ENCODE data around the gene VKORC1.
"Not testable (repeated sequence)": the region's sequence is repeated elsewhere in the genome, so short reads cannot be mapped to it uniquely, and the experiment has no call there.

VKORC1 gene

DNA sequence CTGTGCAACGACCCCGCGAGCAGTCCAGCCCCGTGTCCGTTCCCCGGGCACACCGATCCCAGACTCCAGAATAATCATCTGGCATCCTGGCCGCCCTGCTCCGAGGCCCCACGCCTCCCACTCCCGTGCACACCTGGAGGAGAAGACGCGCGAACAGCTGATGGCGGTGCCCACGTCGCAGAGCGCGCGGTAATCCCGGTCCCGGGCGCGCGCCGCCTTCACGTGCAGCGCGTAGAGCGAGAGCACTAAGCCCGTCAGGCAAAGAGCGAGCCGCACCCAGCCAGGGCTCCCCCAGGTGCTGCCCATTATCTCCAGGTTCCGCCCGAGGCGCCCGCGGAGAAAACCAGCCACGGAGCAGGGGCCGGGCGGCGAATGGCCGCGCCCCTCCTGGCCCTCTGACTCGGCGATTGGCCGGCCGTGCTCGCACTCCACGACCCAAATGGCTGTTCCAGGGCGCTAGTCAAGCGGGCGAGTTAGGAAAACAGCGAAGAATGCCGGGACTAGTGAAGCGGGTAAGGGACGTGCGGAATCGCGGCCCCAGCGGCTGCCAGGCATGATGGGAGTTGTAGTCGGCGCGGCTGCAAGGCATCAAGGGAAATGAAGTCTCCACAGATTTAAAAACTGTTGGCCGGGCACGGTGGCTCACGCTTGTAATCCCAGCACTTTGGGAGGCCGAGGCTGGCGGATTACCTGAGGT is at the start of gene VKORC1:
VKORC1 (minus strand) TSS at position 374 of the 697 bp plus-strand sequence; CDS start at position 306, 68 bp downstream.
- DNase-seq (ENCODE audit: low spot score) = peak; percentile 91

DNA sequence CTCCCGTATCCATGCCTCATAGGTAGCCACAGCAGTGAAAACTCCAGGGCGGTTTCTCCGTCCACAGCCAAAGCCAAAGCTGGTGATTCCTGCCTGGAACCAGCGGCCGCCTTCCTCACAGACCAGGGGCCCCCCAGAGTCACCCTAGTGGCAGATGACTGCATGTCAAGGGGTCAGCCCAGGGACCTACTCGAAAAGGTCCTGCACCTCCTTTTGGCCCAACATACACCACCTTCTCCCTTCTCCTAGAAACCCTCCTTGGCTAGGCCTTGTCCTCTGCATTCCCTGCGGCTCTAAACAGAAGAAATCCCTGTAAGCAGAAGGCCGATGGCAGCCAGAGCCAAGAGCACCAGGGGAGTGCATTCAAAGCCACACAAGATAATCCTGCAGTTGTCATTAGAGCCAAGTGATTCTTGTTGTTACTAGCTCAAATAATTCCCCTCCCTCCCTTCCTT is 49.1 kb upstream of the VKORC1 start:
- no peak for DNase-seq (ENCODE audit: low spot score)

DNA sequence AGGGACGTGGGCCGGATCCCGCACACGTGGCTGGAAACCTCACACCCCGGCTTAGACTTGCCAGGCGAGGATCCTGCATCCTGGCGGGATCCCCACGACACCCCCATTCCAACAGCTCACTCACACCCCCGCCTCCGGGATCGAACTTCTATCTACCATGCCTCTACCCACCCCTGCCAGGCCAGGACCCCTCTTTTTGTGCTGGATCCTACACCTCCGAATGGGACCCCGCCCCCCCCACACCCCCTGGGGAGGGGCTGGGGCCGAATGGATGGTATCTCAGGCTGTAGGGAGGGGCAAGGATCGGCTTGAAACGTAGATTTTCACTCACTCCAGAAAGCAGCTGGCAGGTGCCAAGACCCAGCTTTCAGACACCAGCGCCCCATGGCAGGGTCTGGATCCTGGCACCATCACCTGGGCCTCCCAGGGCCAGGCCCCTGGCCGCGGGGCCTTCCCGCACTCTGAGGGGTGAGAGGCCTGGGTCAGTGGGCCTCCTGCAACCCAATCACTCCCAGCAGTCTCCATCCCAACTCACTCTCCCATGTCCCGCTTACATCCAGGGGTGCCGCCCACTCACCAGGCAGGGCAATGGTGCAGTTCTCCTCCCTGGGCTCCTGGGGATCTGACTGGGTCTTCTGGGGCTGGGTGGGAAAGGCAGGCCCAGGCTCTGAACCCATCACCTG is 48.6 kb upstream of the VKORC1 start:
- no peak for DNase-seq (ENCODE audit: low spot score)

DNA sequence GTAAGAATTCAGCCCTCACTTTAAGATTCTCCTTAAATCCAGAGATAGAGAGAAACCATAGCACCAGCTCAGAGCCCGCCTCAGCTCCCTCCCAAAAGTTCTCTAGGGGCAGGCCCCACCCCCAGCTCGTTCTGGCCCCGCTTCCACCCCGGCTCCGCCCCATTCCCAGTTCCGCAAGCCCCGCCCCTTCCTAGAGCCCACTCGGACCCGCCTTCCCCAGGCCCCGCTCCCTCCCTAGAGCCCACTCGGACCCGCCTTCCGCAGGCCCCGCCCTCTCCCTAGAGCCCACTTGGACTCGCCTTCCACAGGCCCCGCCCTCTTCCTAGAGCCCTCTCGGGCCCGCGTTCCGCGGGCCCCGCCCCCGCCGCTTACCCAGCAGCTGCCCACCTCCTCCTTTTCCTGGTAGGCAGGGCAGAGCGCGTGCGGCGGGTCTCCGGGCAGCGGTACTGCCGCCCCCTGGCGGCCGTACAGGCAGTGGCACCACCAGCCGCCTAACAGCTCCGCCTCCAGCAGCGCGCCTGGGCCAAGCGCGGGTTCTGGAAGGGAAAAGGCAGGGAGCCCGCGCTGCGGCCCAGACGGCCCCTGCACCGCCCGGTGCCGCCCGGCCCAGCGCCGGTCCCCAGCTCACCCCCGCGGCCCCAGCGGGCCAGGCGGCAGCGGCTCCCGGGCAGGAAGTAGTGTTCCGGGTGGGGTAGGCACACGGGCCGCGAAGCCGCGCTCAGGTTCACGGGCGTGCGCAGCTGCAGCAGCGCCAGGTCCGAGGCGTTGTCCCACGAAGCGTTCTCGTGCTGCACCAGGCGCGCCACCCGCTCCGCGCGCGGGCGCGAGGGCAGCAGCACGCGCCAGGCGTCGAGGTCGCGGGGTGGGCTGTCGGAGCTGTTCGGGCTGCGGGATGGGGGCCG is 47.8 kb upstream of the VKORC1 start:
- DNase-seq (ENCODE audit: low spot score) = peak; percentile 100

DNA sequence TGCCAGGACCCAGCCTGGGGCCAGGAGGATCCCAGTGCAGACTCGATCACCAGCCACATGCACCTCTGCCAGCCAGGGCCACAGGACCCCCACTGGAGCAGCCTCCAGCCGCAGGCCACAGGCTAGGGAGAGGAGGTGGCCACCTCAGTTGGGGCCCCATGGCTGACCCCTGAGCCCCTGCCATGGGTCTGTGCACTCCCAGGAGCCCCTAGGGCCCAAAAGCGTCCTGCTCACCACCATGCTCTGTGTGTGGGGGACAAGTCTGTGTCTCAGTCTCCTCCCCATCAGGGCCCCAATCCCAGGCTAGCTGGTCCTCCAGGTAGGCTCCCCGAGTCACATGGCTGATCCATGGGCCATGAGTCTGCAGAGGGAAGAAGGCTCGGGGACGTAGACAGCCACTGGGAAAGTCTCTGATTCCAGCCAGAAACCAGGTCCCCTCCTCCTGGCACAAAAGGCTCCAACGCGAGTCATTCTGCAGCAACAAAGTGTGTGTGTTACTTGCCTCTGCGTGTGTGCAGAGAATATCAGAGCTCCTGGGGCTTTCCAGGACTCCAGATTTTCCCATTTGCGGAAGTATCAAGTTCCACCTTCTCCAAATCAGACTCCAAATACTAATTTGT is 47.0 kb upstream of the VKORC1 start:
- no peak for DNase-seq (ENCODE audit: low spot score)

DNA sequence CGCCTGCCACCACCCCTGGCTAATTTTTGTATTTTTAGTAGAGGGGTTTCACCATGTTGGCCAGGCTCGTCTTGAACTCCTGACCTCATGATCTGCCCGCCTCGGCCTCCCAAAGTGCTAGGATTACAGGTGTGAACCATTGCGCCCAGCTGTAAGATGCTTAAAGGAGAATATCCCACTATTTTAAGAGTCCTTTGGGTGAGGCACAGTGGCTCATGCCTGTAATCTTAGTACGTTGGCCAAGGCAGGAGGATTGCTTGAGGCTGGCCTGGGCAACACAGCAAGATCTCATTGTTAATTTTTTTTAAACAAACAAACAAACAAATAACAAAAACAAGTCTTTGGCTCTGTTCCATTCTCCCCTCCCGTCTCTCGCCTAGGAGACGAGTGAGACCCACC is 46.5 kb upstream of the VKORC1 start:
- not testable (repeated sequence) for DNase-seq (ENCODE audit: low spot score)

DNA sequence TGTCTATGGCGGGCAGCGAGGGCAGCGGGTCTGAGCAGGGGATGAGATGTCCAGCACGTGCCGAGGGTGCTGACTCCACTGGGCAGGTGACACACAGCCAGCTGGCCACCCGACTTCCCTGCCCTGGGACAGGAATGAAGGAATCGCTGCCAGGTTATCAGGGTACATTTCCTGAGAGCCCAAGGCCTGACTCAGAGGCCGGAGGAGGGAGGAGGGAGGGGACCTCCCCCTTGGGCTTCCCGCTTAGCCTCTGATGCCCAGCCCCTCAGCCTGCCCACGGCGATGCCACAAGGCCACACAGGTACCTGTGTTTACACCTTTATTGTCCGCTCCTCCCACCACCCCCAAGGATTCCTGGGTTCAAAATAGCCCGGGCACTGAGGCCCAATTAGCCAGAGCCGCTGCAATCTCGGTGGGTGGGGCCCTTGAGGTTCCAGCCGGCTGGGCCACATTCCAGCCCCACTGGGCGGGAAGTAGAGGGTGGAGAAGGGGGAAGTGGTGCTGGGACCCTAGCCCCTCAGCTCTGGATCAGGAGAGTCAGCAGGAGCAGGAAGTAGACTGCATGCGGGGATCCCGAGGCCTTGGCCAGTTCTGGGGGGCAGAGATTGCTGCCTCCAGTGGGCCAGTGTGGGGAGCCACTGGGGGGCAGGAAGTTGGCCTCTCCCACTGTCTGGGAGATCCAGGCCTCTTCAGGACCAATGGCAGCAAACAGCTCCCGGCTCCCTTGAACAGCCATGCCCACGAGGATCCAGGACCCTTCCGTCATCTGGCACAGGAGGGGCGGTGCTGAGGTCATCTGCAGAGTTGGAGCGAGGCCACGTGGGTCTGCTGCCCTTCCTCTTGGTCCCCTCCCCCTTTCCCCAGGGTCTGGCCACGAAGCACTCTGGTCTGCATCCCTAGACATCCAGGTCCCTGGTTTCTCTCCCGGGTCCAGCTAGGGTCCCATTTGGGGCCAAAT is 44.3 kb upstream of the VKORC1 start:
- DNase-seq (ENCODE audit: low spot score) = no peak

DNA sequence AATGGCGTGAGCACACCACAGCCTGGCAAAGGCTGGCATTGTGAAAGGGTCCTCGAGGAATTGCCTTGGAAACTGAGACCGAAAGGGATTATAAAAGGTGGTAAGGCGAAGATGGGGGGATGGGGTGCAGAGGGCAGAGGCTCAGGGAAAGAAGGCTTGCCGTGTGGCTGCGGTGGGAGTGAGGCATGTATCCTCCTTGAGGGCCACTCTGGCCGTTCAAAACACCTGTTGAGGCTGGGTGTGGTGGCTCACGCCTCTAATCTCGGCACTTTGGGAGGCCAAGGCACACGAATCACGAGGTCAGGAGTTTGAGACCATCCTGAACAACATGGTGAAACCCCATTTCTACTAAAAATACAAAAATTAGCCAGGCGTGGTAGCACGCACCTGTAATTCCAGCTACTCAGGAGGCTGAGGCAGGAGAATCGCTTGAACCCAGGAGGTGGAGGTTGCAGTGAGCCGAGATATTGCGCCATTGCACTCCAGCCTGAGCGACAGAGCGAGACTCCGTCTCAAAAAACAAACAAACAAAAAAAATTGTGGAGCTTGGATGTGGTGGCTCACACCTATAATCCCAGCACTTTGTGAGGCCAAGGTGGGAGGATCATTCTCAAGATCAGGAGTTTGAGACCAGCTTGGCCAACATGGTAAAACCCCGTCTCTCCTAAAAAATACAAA is 42.4 kb upstream of the VKORC1 start:
- DNase-seq (ENCODE audit: low spot score) = not testable (repeated sequence)

DNA sequence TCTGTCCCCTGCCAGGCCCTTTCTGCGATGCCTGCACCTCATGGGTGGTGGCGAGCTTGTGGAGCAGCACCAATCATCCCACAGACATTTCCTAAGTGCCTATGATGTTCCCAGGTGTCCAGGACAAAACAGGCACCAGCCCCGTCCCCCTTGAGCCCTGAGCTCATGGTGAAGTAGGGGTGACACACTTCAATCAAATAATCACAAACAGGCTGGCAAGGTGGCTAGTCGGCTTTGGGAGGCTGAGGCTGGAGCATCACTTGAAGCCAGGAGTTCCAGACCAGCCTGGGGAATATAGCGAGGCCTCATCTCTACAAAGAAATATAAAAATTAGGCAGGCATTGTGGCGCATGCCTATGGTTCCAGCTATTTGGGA is 41.7 kb upstream of the VKORC1 start:
- no peak for DNase-seq (ENCODE audit: low spot score)

DNA sequence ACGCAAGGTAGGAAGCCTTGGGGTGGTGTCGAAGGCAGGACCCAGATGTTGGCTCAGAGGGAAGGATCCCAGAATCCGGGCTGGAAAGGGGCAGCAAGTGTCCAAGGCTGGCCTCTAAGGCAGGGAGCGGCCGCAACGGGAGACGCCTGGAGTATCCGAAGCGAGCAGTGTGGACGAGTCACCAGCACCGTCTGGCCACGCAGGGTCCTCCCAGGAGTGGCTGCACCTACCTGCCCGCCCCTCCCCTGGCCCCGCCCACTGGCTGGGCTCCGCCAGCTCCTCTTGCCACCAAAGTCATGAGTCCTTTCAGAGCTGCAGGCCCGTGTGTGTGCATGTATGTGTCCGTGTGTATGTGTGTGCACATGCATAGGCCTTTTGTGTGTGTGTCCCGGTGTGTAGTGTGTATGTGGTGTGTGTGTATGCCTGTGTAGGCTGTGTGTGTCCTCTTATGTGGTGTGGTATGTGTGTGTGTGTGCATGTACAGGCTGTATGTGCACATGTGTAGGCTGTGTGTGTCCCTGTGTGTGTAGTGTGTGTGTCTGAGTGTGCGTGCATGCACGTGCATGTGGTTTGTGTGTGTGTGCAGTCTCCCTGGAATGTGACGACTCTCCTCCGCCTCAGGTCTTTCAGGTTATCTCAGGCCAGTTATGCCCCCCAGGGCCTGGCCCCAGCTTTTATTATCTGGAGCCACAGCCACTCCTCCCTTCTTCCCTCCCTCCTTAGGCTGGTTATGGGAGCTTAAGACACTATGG is 41.1 kb upstream of the VKORC1 start, which contains the start of gene PRSS8:
PRSS8 (minus strand) TSS at position 193 of the 752 bp plus-strand sequence. CDS start 229 bp downstream, outside the sequence.
- DNase-seq (ENCODE audit: low spot score) = no peak

DNA sequence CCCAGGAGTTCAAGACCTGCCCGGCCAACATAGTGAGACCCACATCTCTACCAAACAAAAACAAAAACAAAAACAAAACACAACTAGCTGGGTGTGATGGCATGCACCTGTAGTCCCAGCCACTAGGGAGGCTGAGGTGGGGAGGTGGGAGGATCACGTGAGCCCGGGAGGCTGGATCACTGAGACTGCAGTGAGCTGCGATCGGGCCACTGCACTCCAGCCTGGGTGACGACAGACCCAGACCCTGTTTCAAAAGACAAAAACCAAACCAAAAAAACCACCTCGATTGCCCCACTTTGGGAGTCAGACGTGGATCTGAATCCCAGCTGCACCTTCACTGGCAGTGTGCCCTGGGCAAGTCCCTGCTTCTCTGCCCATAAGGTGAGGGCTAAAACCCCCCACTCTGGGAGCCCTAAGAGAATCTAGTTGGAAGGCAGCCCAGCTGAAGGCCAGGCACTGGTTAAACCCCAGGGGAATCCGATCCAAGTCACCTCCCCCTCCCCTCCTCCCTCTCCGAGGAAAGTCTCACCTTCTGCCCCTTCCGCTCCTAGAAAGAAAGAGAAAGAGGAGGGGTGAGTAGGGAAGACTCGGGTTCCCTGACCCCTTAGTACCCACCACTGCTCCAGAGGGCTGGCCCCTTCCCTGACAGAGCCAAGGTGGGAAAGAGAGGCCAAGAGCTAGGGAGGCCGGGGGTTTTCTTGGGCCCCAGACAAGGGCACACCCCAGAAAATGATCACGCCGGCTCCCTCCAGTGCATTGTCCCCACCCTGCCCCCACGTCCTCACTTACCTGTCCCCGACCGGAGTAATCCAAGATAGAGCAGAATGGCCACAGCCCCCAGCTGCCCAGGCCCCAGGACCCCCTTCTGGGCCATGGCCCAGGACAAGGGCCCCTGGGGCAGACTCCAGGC is 40.3 kb upstream of the VKORC1 start:
- DNase-seq (ENCODE audit: low spot score) = no peak

DNA sequence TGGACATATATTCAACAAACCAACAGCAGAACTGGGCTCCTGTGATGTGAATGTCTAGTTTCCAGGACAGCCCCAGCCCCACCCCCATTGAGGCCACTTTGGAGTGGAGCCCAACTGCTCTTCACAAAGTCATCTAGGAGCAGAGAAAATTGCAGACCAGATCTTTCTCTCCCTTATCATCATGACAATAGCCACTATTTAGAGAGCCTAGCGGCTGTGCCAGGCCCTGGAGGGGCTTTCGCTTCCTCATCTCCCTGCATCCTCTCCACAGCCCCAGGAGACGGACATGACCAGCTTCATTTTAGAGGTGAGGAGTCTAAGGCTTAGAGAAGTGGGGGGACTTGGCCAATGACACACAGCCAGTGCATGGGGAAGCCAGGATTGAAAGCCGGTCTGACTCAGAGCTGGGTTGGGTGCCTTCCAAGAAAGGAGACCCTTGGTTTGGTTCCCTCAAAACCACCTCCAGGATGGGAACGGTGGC is 39.5 kb upstream of the VKORC1 start:
- peak; percentile 35 for DNase-seq (ENCODE audit: low spot score)

DNA sequence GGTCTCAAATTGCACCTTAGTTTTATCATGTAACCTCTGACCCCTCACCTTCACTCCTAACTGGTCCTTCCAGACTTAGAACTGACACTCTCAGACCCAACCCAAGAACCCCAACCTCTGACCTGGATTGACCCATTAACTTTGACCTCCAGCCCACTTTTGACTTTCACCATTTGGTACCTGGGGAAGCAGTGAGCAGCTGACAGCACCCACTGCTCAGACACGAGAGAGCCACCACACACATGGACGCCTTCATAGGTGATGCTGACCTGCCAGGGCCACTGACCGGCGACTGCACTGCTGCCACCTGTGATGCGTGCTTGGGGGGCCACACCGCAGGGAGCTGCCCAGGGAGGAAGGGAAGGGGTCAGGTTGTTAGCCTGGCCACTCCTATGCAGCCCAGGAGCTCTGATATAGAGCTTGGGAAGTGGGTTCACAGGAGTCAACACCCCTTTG is 38.5 kb upstream of the VKORC1 start:
- no peak for DNase-seq (ENCODE audit: low spot score)

DNA sequence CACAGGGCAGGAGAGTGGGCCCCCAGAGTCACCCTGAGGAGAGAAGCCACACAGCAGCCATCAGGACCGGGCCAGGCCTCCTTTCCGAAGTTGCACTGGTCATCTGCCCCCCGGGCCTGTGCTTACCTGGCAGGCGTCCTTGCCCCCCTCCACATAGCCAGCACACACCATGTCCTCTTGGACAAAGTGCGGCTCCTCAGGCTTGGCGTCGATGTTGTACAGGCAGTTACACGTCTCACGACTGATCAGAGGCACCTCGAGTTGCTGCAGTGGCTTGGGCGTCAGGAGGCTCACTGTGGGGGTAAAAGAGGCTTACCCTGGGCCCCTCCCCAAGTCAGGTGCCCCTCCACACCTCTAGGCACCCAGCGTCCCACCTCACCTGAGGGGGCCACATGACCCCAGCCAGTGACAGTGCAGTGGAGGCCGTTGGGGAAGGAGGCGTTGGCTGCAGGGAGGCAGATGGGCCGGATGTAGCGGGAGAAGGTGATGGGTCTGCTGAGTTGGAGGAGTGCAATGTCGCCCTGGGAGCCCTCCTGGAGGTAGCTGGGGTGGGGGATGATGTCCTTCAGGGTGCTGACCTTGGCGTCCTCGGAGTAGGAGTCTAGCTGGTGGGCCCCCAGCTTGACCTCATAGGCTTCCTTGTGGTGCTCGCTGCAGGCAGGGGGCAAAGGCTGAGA is 37.8 kb upstream of the VKORC1 start:
- DNase-seq (ENCODE audit: low spot score) = no peak

DNA sequence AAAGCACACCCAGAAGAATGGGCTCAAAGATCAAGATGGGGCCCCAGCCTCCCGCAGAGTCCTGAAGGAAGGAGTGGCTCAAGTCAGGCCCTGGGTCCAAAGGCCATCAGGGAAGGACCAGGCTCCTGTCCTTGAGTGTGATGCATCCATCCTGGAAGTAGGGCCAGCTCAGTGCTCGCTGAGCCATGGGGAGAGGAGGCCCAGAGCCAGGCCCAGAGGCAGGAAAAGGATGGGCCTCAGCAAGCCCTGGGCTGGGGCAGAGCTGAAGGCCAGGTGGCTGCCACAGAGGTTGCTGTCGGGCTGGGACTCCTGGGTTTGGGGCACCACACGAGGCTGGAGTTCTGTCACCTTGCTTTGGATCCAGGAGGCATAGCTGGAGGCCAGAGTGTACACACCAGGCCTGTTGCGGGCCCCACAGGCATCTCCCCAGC is 37.3 kb upstream of the VKORC1 start:
- DNase-seq (ENCODE audit: low spot score) = no peak

DNA sequence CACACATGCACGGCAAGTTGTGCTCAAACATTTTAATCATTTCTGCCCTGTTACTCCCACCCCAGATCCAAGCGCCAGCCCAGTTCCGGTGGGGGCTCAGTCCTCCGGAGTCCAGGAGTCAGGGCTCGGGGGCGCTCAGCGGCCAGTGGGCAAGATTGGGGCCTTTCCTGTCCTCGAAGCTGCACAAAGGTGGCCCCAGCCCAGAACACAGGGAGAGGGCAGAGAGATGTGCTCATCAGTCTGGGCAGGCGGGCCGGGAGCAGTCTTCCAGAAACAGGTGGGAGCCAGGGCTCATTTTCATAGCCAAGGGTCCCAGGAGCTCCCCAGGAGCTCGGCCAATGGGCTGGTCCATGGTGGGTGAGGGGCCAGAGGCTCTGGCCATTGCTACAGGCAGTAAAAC is 36.8 kb upstream of the VKORC1 start:
- no peak for DNase-seq (ENCODE audit: low spot score)

DNA sequence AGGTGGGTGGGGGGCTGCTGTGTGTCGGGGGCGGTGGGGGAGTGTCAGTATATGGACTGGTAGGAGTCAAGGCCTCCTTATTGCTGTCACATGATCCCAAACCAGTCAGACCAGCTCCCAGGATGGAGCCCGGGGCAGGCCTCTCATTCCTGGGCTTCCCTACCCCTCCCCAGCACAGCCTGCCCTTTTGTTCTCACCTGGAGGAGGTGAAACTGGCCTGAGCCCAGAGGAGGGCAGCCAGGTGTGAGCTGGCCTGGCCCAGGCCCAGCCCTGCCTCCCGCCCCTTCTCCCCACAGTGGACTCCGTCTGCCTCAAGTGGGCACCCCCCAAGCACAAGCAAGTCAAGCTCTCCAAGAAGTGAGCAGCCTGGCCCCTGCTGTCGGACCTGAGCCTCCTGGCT is 36.3 kb upstream of the VKORC1 start:
- no peak for DNase-seq (ENCODE audit: low spot score)
